ENCODE data around the gene PLAAT4. TPM values are rescaled to one million over a fixed set of nuclear protein-coding genes. Genes with fewer than 3 reads are reported as not detected.
A peak's percentile ranks its signal among the peaks of the same experiment; 100 is the strongest.

The PLAAT4 gene
- total and polyA plus RNA-seq, 2 of the 8 experiments (the other 6 are each of a cell fraction or from before 2014, with no cell fraction given), result 2.8 to 4.1 TPM

GRCh38 chr11:63521896-63522295 is 14.7 kb upstream of the PLAAT4 start:
- 89 to 100% methylated on average over 1 to 2 of the region's 2 CpGs for WGBS, 2 experiments (ENCODE audit: extremely low coverage in 1 of 2, insufficient coverage in 1 of 2, insufficient read length in 1 of 2, insufficient replicate concordance in 2 of 2, low coverage in 1 of 2, low lambda C conversion rate in 2 of 2, missing lambda C conversion rate in 1 of 2)
- no peak overlapping the region for H2AFZ ChIP-seq (ENCODE audit: low read length)
- no peak overlapping the region for H3K9ac ChIP-seq (replicated peaks in 1 of 4; ENCODE audit: extremely low read depth in 1 of 4, low read depth in 3 of 4, low read length in 3 of 4)
- ChIA-PET CTCF (ENCODE audit: partially characterized antibody) (interaction anchor here (0.9 to 1.3 kb wide), 2 partner anchors 11 to 32 kb away, joined by 3 to 4 read pairs; partner anchors contain the start of gene PLAAT5), POLR2A (ENCODE audit: partially characterized antibody) (interaction anchor here (0.6 to 1.3 kb wide), 3 partner anchors 8 to 31 kb away, joined by 3 to 4 read pairs (median 3); partner anchors contain the start of gene PLAAT5)
- no peak overlapping the region for H3K56ac ChIP-seq (replicated peaks; ENCODE audit: insufficient read length, low read depth, low read length)
- no peak overlapping the region for H4K91ac ChIP-seq (replicated peaks; ENCODE audit: insufficient read length, low read length)
- no peak overlapping the region for H2BK15ac ChIP-seq (ENCODE audit: low read length)
- H3K79me2 ChIP-seq (ENCODE audit: control insufficient read depth in 1 of 2, insufficient read depth in 2 of 2, low read length in 2 of 2), result no peaks in the 10 kb centered on the region
- no peak overlapping the region for H4K8ac ChIP-seq (ENCODE audit: extremely low read depth, insufficient read depth, low read length)
- H3K4me3 ChIP-seq (ENCODE audit: extremely low read depth in 1 of 4, insufficient read depth in 2 of 4, low read depth in 3 of 4, low read length in 4 of 4), result no peak overlapping the region
- H3K4me1 ChIP-seq (replicated peaks in 1 of 4; ENCODE audit: control insufficient read depth in 3 of 4, insufficient read depth in 4 of 4, low read length in 3 of 4), result no peaks in the 10 kb centered on the region
- DNase-seq (ENCODE audit: low read depth in 1 of 2, low spot score in 2 of 2) (no peak), FAIRE-seq (no peak)
- H2BK12ac ChIP-seq (ENCODE audit: low read depth, low read length), result 0 out of 2 replicates have a peak overlapping the region, but pooled peaks have one; percentile 50
- TF ChIP-seq KDM4A (IDR thresholded peaks at IDR 0.05; ENCODE audit: low read depth, low read length, severe bottlenecking), result no peak
- H3K23me2 ChIP-seq (ENCODE audit: low read depth, low read length), result no peaks in the 10 kb centered on the region
- H3K14ac ChIP-seq (ENCODE audit: insufficient read length), result no peak overlapping the region
- H3K18ac ChIP-seq (ENCODE audit: extremely low read depth, low read length), result no peak overlapping the region
- H2AK5ac ChIP-seq (ENCODE audit: low read depth, low read length), result no peak overlapping the region
- H4K5ac ChIP-seq (ENCODE audit: insufficient read length, low read depth, low read length), result no peak overlapping the region
- H3K36me3 ChIP-seq (ENCODE audit: control insufficient read depth in 2 of 4, insufficient read depth in 4 of 4, low read length in 3 of 4), result peaks cover 0 to 6% (median 0%) of the 10 kb centered on the region in 4 experiments; a peak in 2 of 8 replicates
- no peaks in the 10 kb centered on the region for H3K79me1 ChIP-seq (ENCODE audit: low read depth, low read length)
- peak overlapping the region; percentile 77; the same call in 1 of the 2 replicates for H2BK20ac ChIP-seq (ENCODE audit: low read length)
- H3K4ac ChIP-seq (replicated peaks; ENCODE audit: insufficient read length, low read depth, low read length), result no peak overlapping the region
- peaks cover 7 to 9% of the 10 kb centered on the region in 2 experiments for H3K9me3 ChIP-seq (ENCODE audit: insufficient read depth in 2 of 2, low read depth in 1 of 2, low read length in 1 of 2)
- no peaks in the 10 kb centered on the region for H3K27me3 ChIP-seq (replicated peaks in 1 of 4; ENCODE audit: control insufficient read depth in 3 of 4, extremely low read depth in 1 of 4, insufficient read depth in 3 of 4, low read length in 3 of 4)
- H3K23ac ChIP-seq (ENCODE audit: insufficient read length), result no peak overlapping the region
- H4K20me1 ChIP-seq (replicated peaks in 1 of 2; ENCODE audit: control insufficient read depth in 1 of 2, insufficient read depth in 2 of 2, low read length in 2 of 2), result no peaks in the 10 kb centered on the region
- no peak overlapping the region for H3K27ac ChIP-seq (ENCODE audit: low read depth, low read length)
- H2BK120ac ChIP-seq (replicated peaks; ENCODE audit: low read depth, low read length), result no peak overlapping the region
- no peak overlapping the region for H2BK5ac ChIP-seq (ENCODE audit: low read depth, low read length)
- H3K4me2 ChIP-seq (ENCODE audit: insufficient read depth in 1 of 2, low read depth in 2 of 2, low read length in 2 of 2), result no peak overlapping the region

All from H1 (cell line).